NCI-H1436 treated with DMSO at 0.1 percent for 48 hours (cell line): ENCODE measurements around the gene PRR9.
"Not testable (repeated sequence)": the region's sequence is repeated elsewhere in the genome, so short reads cannot be mapped to it uniquely, and the experiment has no call there.

Source experiments
- DNase-seq: peaks from one replicate; lab custom pipeline; 2025; lab: John Stamatoyannopoulos, UW

The PRR9 gene

GRCh38 chr1:153229076-153229829 is 11.9 kb downstream of the PRR9 start:
- DNase-seq = not testable (repeated sequence)

GRCh38 chr1:153231363-153231762 is 14.0 kb downstream of the PRR9 start:
- DNase-seq = no peak

GRCh38 chr1:153231785-153232184 is 14.4 kb downstream of the PRR9 start:
- DNase-seq = no peak

GRCh38 chr1:153232553-153232952 is 15.2 kb downstream of the PRR9 start:
- no peak for DNase-seq

- DNase-seq = no peak
These were observed 16.1 kb downstream of the PRR9 start for GRCh38 chr1:153233448-153233847.

GRCh38 chr1:153238527-153238926 is 21.1 kb downstream of the PRR9 start:
- DNase-seq = no peak

- no peak for DNase-seq
These were observed 24.8 kb downstream of the PRR9 start for GRCh38 chr1:153242160-153242559.

- no peak for DNase-seq
These were observed 28.1 kb downstream of the PRR9 start for GRCh38 chr1:153245466-153245865.

- no peak for DNase-seq
These were observed 28.6 kb downstream of the PRR9 start for GRCh38 chr1:153246018-153246417.

- DNase-seq = no peak
These were observed 29.4 kb downstream of the PRR9 start for GRCh38 chr1:153246825-153247224.

- DNase-seq = no peak
These were observed 30.9 kb downstream of the PRR9 start for GRCh38 chr1:153248176-153248879.

- DNase-seq = no peak
These were observed 32.8 kb downstream of the PRR9 start for GRCh38 chr1:153250166-153250565.

- no peak for DNase-seq
These were observed 33.7 kb downstream of the PRR9 start for GRCh38 chr1:153251087-153251486.

- DNase-seq = no peak
These were observed 34.2 kb downstream of the PRR9 start for GRCh38 chr1:153251562-153251961.

GRCh38 chr1:153251988-153252387 is 34.6 kb downstream of the PRR9 start:
- no peak for DNase-seq

- DNase-seq = no peak
These were observed 35.7 kb downstream of the PRR9 start for GRCh38 chr1:153253076-153253475.

GRCh38 chr1:153253693-153254092 is 36.3 kb downstream of the PRR9 start:
- no peak for DNase-seq

GRCh38 chr1:153259387-153259786 is 42.0 kb downstream of the PRR9 start, which contains the start of gene LORICRIN:
TSS of gene LORICRIN (plus strand) at chr1:153259687. CDS start at chr1:153260950, 1,263 bp downstream.
- no peak for DNase-seq

GRCh38 chr1:153260585-153261280 is 43.3 kb downstream of the PRR9 start:
- no peak for DNase-seq

GRCh38 chr1:153261281-153262069 is 44.1 kb downstream of the PRR9 start:
- no peak for DNase-seq

- no peak for DNase-seq
These were observed 44.6 kb downstream of the PRR9 start for GRCh38 chr1:153262070-153262366.

- DNase-seq = no peak
These were observed 45.2 kb downstream of the PRR9 start for GRCh38 chr1:153262462-153263157.
